ENCODE data around the gene USB1.
A peak's percentile ranks its signal among the peaks of the same experiment; 100 is the strongest.

The USB1 gene

GRCh38 chr16:58000706-58001676, at the start of gene USB1:
USB1 (plus strand) TSS chr16:58001407; CDS start chr16:58001484, 77 bp downstream.
- peak; percentile 90 for DNase-seq (ENCODE audit: low spot score)

GRCh38 chr16:57952909-57953308, 48.3 kb upstream of the USB1 start:
- DNase-seq (ENCODE audit: low spot score) = no peak

- no peak for DNase-seq (ENCODE audit: low spot score)
These were observed 47.4 kb upstream of the USB1 start for GRCh38 chr16:57953857-57954256.

GRCh38 chr16:57955572-57956188, 45.5 kb upstream of the USB1 start:
- no peak for DNase-seq (ENCODE audit: low spot score)

GRCh38 chr16:57956270-57956808, 44.9 kb upstream of the USB1 start:
- no peak for DNase-seq (ENCODE audit: low spot score)

- no peak for DNase-seq (ENCODE audit: low spot score)
These were observed 44.1 kb upstream of the USB1 start for GRCh38 chr16:57956924-57957672.

- DNase-seq (ENCODE audit: low spot score) = no peak
These were observed 43.4 kb upstream of the USB1 start for GRCh38 chr16:57957673-57958392.

- DNase-seq (ENCODE audit: low spot score) = no peak
These were observed 42.7 kb upstream of the USB1 start for GRCh38 chr16:57958544-57958943.

GRCh38 chr16:57959121-57959520, 42.1 kb upstream of the USB1 start:
- DNase-seq (ENCODE audit: low spot score) = no peak

- DNase-seq (ENCODE audit: low spot score) = no peak
These were observed 41.4 kb upstream of the USB1 start for GRCh38 chr16:57959804-57960203.

DNA sequence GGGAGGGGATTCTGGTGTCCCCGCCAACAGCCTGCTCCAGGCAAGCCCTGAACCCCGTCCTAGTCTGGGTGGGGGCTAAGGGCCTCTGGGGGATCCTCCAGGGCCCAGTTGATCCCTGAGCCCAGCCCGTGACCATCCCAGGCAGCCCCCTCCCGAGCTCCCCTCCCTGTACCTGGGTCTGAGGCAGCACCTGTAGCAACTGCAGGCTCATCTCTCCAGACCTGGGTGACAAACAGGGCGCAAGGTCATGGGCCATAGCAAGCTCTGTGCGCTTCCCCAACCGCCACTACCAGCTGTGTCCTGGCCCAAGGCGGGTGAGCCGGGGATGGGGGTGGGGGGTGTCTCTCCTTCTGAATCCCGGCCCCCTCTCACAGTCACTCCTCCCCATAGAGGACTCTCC, 40.9 kb upstream of the USB1 start:
- DNase-seq (ENCODE audit: low spot score) = no peak

DNA sequence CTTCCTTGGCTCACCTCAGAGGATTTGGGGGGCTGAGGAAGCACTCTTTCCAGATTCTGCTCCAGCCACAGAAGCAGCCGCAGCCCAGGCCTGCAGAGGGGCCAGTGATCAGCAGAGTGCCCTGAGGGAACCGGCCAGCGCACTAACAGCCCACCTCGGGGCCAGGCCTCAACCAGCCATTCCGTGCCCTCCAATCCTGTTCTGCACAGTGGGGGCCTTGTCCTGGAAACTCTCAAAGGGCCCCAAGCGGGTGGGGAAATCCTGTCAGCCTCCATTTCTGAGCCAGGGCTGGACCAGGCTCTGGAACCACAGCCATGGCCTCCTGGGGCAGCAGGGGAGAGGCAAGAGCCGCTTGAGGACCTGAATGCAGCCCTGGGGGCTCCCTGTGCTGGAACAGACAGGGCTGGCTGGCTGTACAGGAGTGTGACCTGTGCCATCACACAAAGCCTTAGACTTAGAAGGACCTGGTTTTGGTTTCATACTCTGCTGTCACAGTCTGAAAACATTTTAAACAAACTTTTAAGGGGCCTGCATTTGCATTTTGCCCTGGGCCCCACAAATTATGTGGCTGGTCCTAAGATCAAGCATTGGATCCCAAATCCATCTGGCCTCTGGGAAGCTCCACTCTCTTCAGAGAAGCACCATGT, 40.3 kb upstream of the USB1 start:
- no peak for DNase-seq (ENCODE audit: low spot score)

GRCh38 chr16:57961538-57961937, 39.7 kb upstream of the USB1 start:
- DNase-seq (ENCODE audit: low spot score) = no peak

- DNase-seq (ENCODE audit: low spot score) = no peak
These were observed 39.2 kb upstream of the USB1 start for GRCh38 chr16:57962046-57962445.

GRCh38 chr16:57962756-57963155, 38.5 kb upstream of the USB1 start:
- DNase-seq (ENCODE audit: low spot score) = no peak

- no peak for DNase-seq (ENCODE audit: low spot score)
These were observed 37.0 kb upstream of the USB1 start for GRCh38 chr16:57964157-57964700.

DNA sequence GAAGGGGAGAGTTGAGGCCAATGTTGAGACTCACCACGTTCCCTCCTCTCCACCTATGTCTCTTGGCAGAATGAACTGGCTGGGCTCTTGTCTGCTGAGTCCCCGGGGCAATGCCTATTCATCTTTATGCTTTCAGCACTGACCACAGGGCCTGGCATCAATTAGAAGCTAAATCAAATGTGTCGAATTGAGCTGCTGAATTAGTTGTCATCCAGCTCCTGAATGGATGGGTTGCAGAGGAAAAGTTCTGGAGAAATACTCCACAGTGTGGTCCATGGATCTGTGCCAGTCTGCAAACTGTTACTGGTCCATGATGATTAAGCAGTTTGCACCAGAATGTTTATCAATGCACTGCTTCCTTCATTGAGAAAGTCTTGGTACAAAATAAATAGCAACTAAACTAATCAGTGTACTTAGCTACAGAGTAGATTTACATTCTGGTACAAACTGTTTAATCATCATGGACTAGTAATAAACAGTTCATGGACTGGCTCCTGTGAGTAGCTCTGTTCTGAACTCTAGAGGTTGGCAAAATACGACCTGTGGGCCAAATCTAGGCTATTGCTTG, 34.9 kb upstream of the USB1 start:
- DNase-seq (ENCODE audit: low spot score) = no peak

DNA sequence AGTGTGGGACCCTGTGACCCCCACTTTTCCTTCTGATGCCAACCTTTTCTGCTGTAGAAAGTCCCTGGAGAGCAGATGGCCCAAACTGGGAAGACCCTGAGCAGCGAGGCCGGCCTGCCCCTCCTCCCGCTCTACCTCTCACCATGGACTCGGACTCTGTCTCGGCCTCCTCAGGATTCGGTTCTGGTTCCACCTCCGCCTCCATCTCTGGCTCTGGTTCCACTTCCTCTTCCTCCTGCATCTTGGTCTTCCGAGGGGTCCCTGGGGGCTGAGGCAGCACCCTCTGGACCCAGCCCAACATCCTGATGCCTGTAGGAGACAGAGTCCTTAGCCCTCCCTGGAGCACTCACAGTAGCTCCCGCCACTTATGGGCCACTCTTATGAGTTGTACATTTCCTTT, 34.2 kb upstream of the USB1 start:
- no peak for DNase-seq (ENCODE audit: low spot score)

GRCh38 chr16:57967916-57968315, 33.3 kb upstream of the USB1 start:
- no peak for DNase-seq (ENCODE audit: low spot score)

- no peak for DNase-seq (ENCODE audit: low spot score)
These were observed 31.6 kb upstream of the USB1 start for GRCh38 chr16:57969451-57970123.
